H1 (cell line): ENCODE data around the gene FSIP1. TPM values are rescaled to one million over a fixed set of nuclear protein-coding genes. Genes with fewer than 3 reads are reported as not detected.

Experiments
- CTCF ChIA-PET: fragments of 300-600 bp; sonication (Branson Sonifier 250); formaldehyde crosslinking; loops from one replicate; lab custom pipeline; 2021; ENCODE audit not compliant: partially characterized antibody; lab: Charles Lee
- POLR2A ChIA-PET: fragments of 300-600 bp; sonication (Branson Sonifier 250); formaldehyde crosslinking; loops from one replicate; lab custom pipeline; 2021; ENCODE audit warnings: inconsistent platforms; ENCODE audit not compliant: partially characterized antibody; lab: Charles Lee
- DNase-seq, 2 experiments: peaks; one replicate each; pipeline versions ENCODE4 v3.0.0 to v3.0.0-alpha.2; 2010 to 2022; ENCODE audit warnings: low spot score in 2 of 2, low read depth in 1 of 2, mixed read lengths in 1 of 2
- FAIRE-seq: peaks from 2 replicates; lab custom pipeline; 2011; peaks lifted over from hg19 to GRCh38; lab: Jason Lieb, UNC
- H2AFZ ChIP-seq: 2 replicates; pipeline ENCODE4 v1.8.1; 2012; ENCODE audit warnings: low read length, inconsistent platforms
- H2AK5ac ChIP-seq: 2 replicates; pipeline ENCODE4 v1.6.1; 2013; ENCODE audit warnings: low read depth, low read length
- H2BK120ac ChIP-seq: replicated peaks from 2 replicates; pipeline ENCODE3; 2013; ENCODE audit warnings: low read depth, low read length, inconsistent platforms
- H2BK12ac ChIP-seq: 2 replicates; pipeline ENCODE4 v1.6.1; 2013; ENCODE audit warnings: low read depth, low read length
- H2BK15ac ChIP-seq: 2 replicates; pipeline ENCODE4 v1.6.1; 2013; ENCODE audit warnings: low read length
- H2BK20ac ChIP-seq: 2 replicates; pipeline ENCODE4 v1.6.1; 2013; ENCODE audit warnings: low read length
- H2BK5ac ChIP-seq: 2 replicates; pipeline ENCODE4 v1.6.1; 2013; ENCODE audit warnings: low read depth, low read length
- H3K14ac ChIP-seq: 2 replicates; pipeline ENCODE4 v1.6.1; 2013; ENCODE audit warnings: inconsistent platforms; ENCODE audit not compliant: insufficient read length
- H3K18ac ChIP-seq: 2 replicates; pipeline ENCODE4 v1.6.1; 2013; ENCODE audit warnings: low read length; ENCODE audit errors: extremely low read depth
- H3K23ac ChIP-seq: 2 replicates; pipeline ENCODE4 v1.6.1; 2013; ENCODE audit warnings: inconsistent platforms; ENCODE audit not compliant: insufficient read length
- H3K23me2 ChIP-seq: 2 replicates; pipeline ENCODE4 v1.6.1; 2013; ENCODE audit warnings: low read depth, low read length
- H3K27ac ChIP-seq: 2 replicates; pipeline ENCODE4 v1.6.1; 2011; ENCODE audit warnings: low read depth, low read length, inconsistent platforms
- H3K27me3 ChIP-seq, 4 experiments: replicated peaks in 1 of 4; 1 replicate in 1 of 4; 2 replicates in 3 of 4; pipeline versions ENCODE4 v1.6.1 to v1.8.1; 2011 to 2013; ENCODE audit warnings: low read length in 3 of 4, mild to moderate bottlenecking in 3 of 4, inconsistent platforms in 2 of 4, mixed read lengths in 2 of 4, moderate library complexity in 1 of 4; ENCODE audit not compliant: control insufficient read depth in 3 of 4, insufficient read depth in 3 of 4; ENCODE audit errors: extremely low read depth in 1 of 4
- H3K36me3 ChIP-seq, 4 experiments: 2 replicates each; pipeline versions ENCODE4 v1.6.1 to v1.8.1; 2011 to 2013; ENCODE audit warnings: mild to moderate bottlenecking in 4 of 4, low read length in 3 of 4, moderate library complexity in 2 of 4, control low read depth in 1 of 4, inconsistent platforms in 1 of 4; ENCODE audit not compliant: insufficient read depth in 4 of 4, control insufficient read depth in 2 of 4
- H3K4ac ChIP-seq: replicated peaks from 2 replicates; pipeline ENCODE3; 2013; ENCODE audit warnings: low read length, low read depth, mixed read lengths, inconsistent platforms; ENCODE audit not compliant: insufficient read length
- H3K4me1 ChIP-seq, 4 experiments: replicated peaks in 1 of 4; 1 replicate in 1 of 4; 2 replicates in 3 of 4; pipeline versions ENCODE4 v1.6.1 to v1.8.1; 2011 to 2013; ENCODE audit warnings: low read length in 3 of 4, inconsistent platforms in 2 of 4, mixed read lengths in 1 of 4; ENCODE audit not compliant: insufficient read depth in 4 of 4, control insufficient read depth in 3 of 4
- H3K4me2 ChIP-seq, 2 experiments: 2 replicates each; pipeline versions ENCODE4 v1.6.1 to v1.8.1; 2011 to 2013; ENCODE audit warnings: low read depth in 2 of 2, low read length in 2 of 2, control low read depth in 1 of 2, inconsistent platforms in 1 of 2, mild to moderate bottlenecking in 1 of 2; ENCODE audit not compliant: insufficient read depth in 1 of 2
- H3K4me3 ChIP-seq, 4 experiments: fragments of 200-600, 300-600 bp in 1 of 4; sonication (generic), shearing (Covaris generic), sonication (Bioruptor Twin) in 1 of 4; 2 replicates each; pipeline versions ENCODE4 v1.5.1 to v1.8.1; 2011 to 2016; ENCODE audit warnings: low read length in 4 of 4, low read depth in 3 of 4, control low read depth in 2 of 4, inconsistent platforms in 2 of 4, mild to moderate bottlenecking in 2 of 4, mixed read lengths in 1 of 4, moderate library complexity in 1 of 4; ENCODE audit not compliant: insufficient read depth in 2 of 4; ENCODE audit errors: extremely low read depth in 1 of 4
- H3K56ac ChIP-seq: replicated peaks from 2 replicates; pipeline ENCODE3; 2013; ENCODE audit warnings: low read depth, mild to moderate bottlenecking, mixed read lengths, low read length, inconsistent platforms; ENCODE audit not compliant: insufficient read length
- H3K79me1 ChIP-seq: 2 replicates; pipeline ENCODE4 v1.6.1; 2013; ENCODE audit warnings: low read depth, low read length, control low read depth
- H3K79me2 ChIP-seq, 2 experiments: 2 replicates each; pipeline versions ENCODE4 v1.6.1 to v1.8.1; 2012 to 2013; ENCODE audit warnings: low read length in 2 of 2, mild to moderate bottlenecking in 2 of 2, inconsistent platforms in 1 of 2; ENCODE audit not compliant: insufficient read depth in 2 of 2, control insufficient read depth in 1 of 2
- H3K9ac ChIP-seq, 4 experiments: replicated peaks in 1 of 4; 1 replicate in 1 of 4; 2 replicates in 3 of 4; pipeline versions ENCODE4 v1.6.1 to v1.8.1; 2011 to 2013; ENCODE audit warnings: low read depth in 3 of 4, low read length in 3 of 4, control low read depth in 2 of 4, mild to moderate bottlenecking in 2 of 4, moderate library complexity in 2 of 4, inconsistent platforms in 1 of 4; ENCODE audit errors: extremely low read depth in 1 of 4
- H3K9me3 ChIP-seq, 2 experiments: 2 replicates each; pipeline versions ENCODE4 v1.6.1 to v1.8.1; 2012 to 2013; ENCODE audit warnings: mild to moderate bottlenecking in 2 of 2, moderate library complexity in 2 of 2, control low read depth in 1 of 2, inconsistent platforms in 1 of 2, low read depth in 1 of 2, low read length in 1 of 2, mixed read lengths in 1 of 2; ENCODE audit not compliant: insufficient read depth in 2 of 2
- H4K20me1 ChIP-seq, 2 experiments: replicated peaks in 1 of 2; 2 replicates each; pipeline versions ENCODE3 to v1.8.1; 2011 to 2013; ENCODE audit warnings: inconsistent platforms in 2 of 2, low read length in 2 of 2, mild to moderate bottlenecking in 1 of 2; ENCODE audit not compliant: insufficient read depth in 2 of 2, control insufficient read depth in 1 of 2
- H4K5ac ChIP-seq: 2 replicates; pipeline ENCODE4 v1.6.1; 2013; ENCODE audit warnings: low read length, low read depth, mixed read lengths, inconsistent platforms; ENCODE audit not compliant: insufficient read length
- H4K8ac ChIP-seq: 2 replicates; pipeline ENCODE4 v1.8.0; 2013; ENCODE audit warnings: mild to moderate bottlenecking, moderate library complexity, low read length, inconsistent platforms; ENCODE audit not compliant: insufficient read depth; ENCODE audit errors: extremely low read depth
- H4K91ac ChIP-seq: replicated peaks from 2 replicates; pipeline ENCODE3; 2013; ENCODE audit warnings: low read length, mixed read lengths, inconsistent platforms; ENCODE audit not compliant: insufficient read length
- CBX5 ChIP-seq: fragments of 300-800, 300-1000 bp; sonication (generic); IDR thresholded peaks from 2 replicates; pipeline ENCODE4 v1.7.1; 2016; ENCODE audit warnings: antibody characterized with exemption, low read length, low read depth
- CBX8 ChIP-seq: fragments of 300-800, 300-1000 bp; sonication (generic); IDR thresholded peaks from 2 replicates; pipeline ENCODE4 v1.7.1; 2016; ENCODE audit warnings: low read depth, low read length, borderline replicate concordance
- CHD1 ChIP-seq: IDR thresholded peaks from 2 replicates; pipeline ENCODE4 v1.6.1; 2012; ENCODE audit warnings: low read depth, low read length, improper control_type of control experiment
- HDAC2 ChIP-seq, 2 experiments: fragments of 300-600 bp in 1 of 2; sonication (generic) in 1 of 2; IDR thresholded peaks; 2 replicates each; pipeline ENCODE4 v1.6.1; 2011 to 2012; ENCODE audit warnings: low read depth in 2 of 2, low read length in 2 of 2, mild to moderate bottlenecking in 2 of 2, moderate library complexity in 2 of 2, borderline replicate concordance in 1 of 2, inconsistent platforms in 1 of 2
- PHF8 ChIP-seq: fragments of 200-600 bp; sonication (generic); conservative IDR thresholded peaks from 2 replicates; pipeline ENCODE4 v1.7.1; 2012; ENCODE audit warnings: low read depth, mild to moderate bottlenecking, inconsistent platforms, low read length, moderate library complexity
- RAD21 ChIP-seq, 2 experiments: IDR thresholded peaks in 1 of 2; conservative IDR thresholded peaks in 1 of 2; 2 replicates each; pipeline ENCODE4 v1.6.1; 2011; ENCODE audit warnings: low read depth in 2 of 2, low read length in 2 of 2, improper control_type of control experiment in 1 of 2, inconsistent platforms in 1 of 2, mild to moderate bottlenecking in 1 of 2, moderate library complexity in 1 of 2
- RFX5 ChIP-seq: IDR thresholded peaks from 2 replicates; pipeline ENCODE4 v1.6.1; 2011; ENCODE audit warnings: low read depth, low read length, improper control_type of control experiment, borderline replicate concordance
- SP2 ChIP-seq: IDR thresholded peaks from 2 replicates; pipeline ENCODE4 v1.6.1; 2012; ENCODE audit warnings: mild to moderate bottlenecking, low read length, inconsistent platforms
- WGBS, 2 experiments: shearing (Covaris generic) in 1 of 2; methylation state at CpG; one replicate each; pipeline versions ENCODE4 v1.1.6 to v1.1.7; 2013 to 2015; ENCODE audit warnings: low lambda C conversion rate in 2 of 2, mixed read lengths in 2 of 2, inconsistent platforms in 1 of 2, low coverage in 1 of 2, missing lambda C conversion rate in 1 of 2; ENCODE audit not compliant: insufficient replicate concordance in 2 of 2, insufficient coverage in 1 of 2, insufficient read length in 1 of 2; ENCODE audit errors: extremely low coverage in 1 of 2, missing lambda C conversion rate in 1 of 2; 5-methylcytosine and 5-hydroxymethylcytosine counted together
- polyA plus RNA-seq, 7 experiments: library from polyadenylated mRNA; depleted of rRNA in 3 of 7; stranded (reverse) in 5 of 7; unstranded in 2 of 7; fragments of >200 nt in 5 of 7; fragments of 200-250 nt in 2 of 7; gene quantifications; 1 replicate in 5 of 7; 2 replicates in 1 of 7; 4 replicates in 1 of 7; pipeline versions ENCODE4 v1.2.1 to v1.2.3, GENCODE V29; 2011 to 2013; ENCODE audit warnings: missing spikeins in 2 of 7, mixed read lengths in 2 of 7
- total RNA-seq: library from RNA; stranded (reverse); fragmentation: NEBNext Ultra II Directional; extraction: Animal tissue kit (Norgen Biotek cat#: 25700); gene quantifications from 2 replicates; pipeline ENCODE4 v1.2.1, GENCODE V29; 2021

The FSIP1 gene
- total and polyA plus RNA-seq, 2 of the 8 experiments (the other 6 are each of a cell fraction or from before 2014, with no cell fraction given) = 0.18 to 1.3 TPM

DNA sequence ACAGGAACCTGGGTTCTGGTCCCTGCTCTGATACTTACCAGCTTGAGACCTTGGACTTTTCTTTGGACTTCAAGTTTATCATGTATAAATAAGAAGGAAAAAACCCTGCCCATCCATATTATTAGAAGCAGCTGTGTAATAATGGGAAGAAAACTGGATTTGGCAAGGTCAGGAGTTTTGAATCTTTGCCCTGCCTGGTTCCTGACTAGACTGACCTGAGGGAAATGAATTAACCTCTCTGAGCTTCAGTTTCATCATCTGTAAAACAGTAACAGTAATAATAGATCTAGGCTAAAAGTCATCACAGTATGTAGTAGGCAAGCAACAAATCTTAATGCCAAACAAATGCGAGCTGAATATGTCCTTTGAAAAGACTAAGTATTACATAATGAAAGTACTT, 68.8 kb downstream of the FSIP1 start:
- Histone ChIP-seq H4K91ac (no peak overlapping the region), H2BK15ac (no peak overlapping the region), H3K23ac (no peak overlapping the region), H3K36me3 (no peaks in the 10 kb centered on the region), H2BK120ac (no peak overlapping the region), H4K20me1 (no peaks in the 10 kb centered on the region), H2AK5ac (no peak overlapping the region), H3K4me3 (no peak overlapping the region), H3K79me1 (no peaks in the 10 kb centered on the region), H2BK5ac (no peak overlapping the region), H3K9me3 (no peaks in the 10 kb centered on the region), H4K5ac (no peak overlapping the region), H3K4me2 (no peak overlapping the region), H3K4me1 (no peaks in the 10 kb centered on the region), H3K23me2 (no peaks in the 10 kb centered on the region; the same call in 1 of the 2 replicates), H3K18ac (no peak overlapping the region), H3K27me3 (no peaks in the 10 kb centered on the region), H3K4ac (no peak overlapping the region), H4K8ac (no peak overlapping the region), H3K79me2 (no peaks in the 10 kb centered on the region), H3K9ac (no peak overlapping the region), H3K56ac (no peak overlapping the region), H2BK12ac (no peak overlapping the region), H3K27ac (no peak overlapping the region), H3K14ac (no peak overlapping the region), H2AFZ (no peak overlapping the region), H2BK20ac (no peak overlapping the region)
- 74% methylated on average over 1 of the region's 1 CpG; no CpG with 5 or more reads in 1 of the 2 experiments for WGBS, 2 experiments
- TF ChIP-seq HDAC2 (IDR thresholded peaks at IDR 0.05; ENCODE audit: borderline replicate concordance in 1 of 2, low read depth in 2 of 2, low read length in 2 of 2) (no peak), RFX5 (no peak), CBX5 (no peak), PHF8 (no peak), CHD1 (no peak), CBX8 (no peak), SP2 (no peak), RAD21 (IDR thresholded peaks at IDR 0.05 in 1 of 2, conservative IDR thresholded peaks at IDR 0.05 in 1 of 2; ENCODE audit: low read depth in 2 of 2, low read length in 2 of 2) (no peak)
- ChIA-PET CTCF (interaction anchor here (0.6 to 2.8 kb wide), 5 partner anchors 20 to 134 kb away, joined by 3 to 10 read pairs (median 5); no protein-coding TSS in a partner anchor), POLR2A (no interaction called here)
- FAIRE-seq (no peak), DNase-seq (no peak)
